H1 (cell line): ENCODE results near the gene SEMA4C. TPM values are rescaled to one million over a fixed set of nuclear protein-coding genes. Genes with fewer than 3 reads are reported as not detected.

Experiments
- CHD7 ChIP-seq: fragments of 300-600 bp; sonication (generic); IDR thresholded peaks from 2 replicates; pipeline ENCODE4 v1.7.1; 2012; ENCODE audit warnings: low read length, moderate library complexity, mild to moderate bottlenecking, inconsistent platforms; ENCODE audit not compliant: insufficient replicate concordance
- CREB1 ChIP-seq: IDR thresholded peaks from 2 replicates; pipeline ENCODE4 v1.6.1; 2012; ENCODE audit warnings: inconsistent platforms
- HDAC2 ChIP-seq, 2 experiments: fragments of 300-600 bp in 1 of 2; sonication (generic) in 1 of 2; IDR thresholded peaks; 2 replicates each; pipeline ENCODE4 v1.6.1; 2011 to 2012; ENCODE audit warnings: low read depth in 2 of 2, low read length in 2 of 2, mild to moderate bottlenecking in 2 of 2, moderate library complexity in 2 of 2, borderline replicate concordance in 1 of 2, inconsistent platforms in 1 of 2
- HDAC6 ChIP-seq: IDR thresholded peaks from one replicate; pipeline ENCODE4 v1.7.1; 2012; ENCODE audit warnings: low read depth, mild to moderate bottlenecking, inconsistent platforms, low read length, moderate library complexity
- PHF8 ChIP-seq: fragments of 200-600 bp; sonication (generic); conservative IDR thresholded peaks from 2 replicates; pipeline ENCODE4 v1.7.1; 2012; ENCODE audit warnings: low read depth, mild to moderate bottlenecking, inconsistent platforms, low read length, moderate library complexity
- RBBP5 ChIP-seq: IDR thresholded peaks from 2 replicates; pipeline ENCODE4 v1.7.1; 2012; ENCODE audit warnings: low read depth, mild to moderate bottlenecking, inconsistent platforms, low read length, moderate library complexity, borderline replicate concordance
- SP2 ChIP-seq: IDR thresholded peaks from 2 replicates; pipeline ENCODE4 v1.6.1; 2012; ENCODE audit warnings: mild to moderate bottlenecking, low read length, inconsistent platforms
- SUZ12 ChIP-seq: fragments of 200-600 bp; sonication (generic); IDR thresholded peaks from 2 replicates; pipeline ENCODE4 v1.6.1; 2012; ENCODE audit warnings: mild to moderate bottlenecking, inconsistent platforms, low read length, moderate library complexity, mixed read lengths
- TAF1 ChIP-seq: IDR thresholded peaks from 2 replicates; pipeline ENCODE4 v1.6.1; 2011; ENCODE audit warnings: mild to moderate bottlenecking, low read depth, low read length
- TEAD4 ChIP-seq: IDR thresholded peaks from 2 replicates; pipeline ENCODE4 v1.6.1; 2012; ENCODE audit warnings: low read depth, low read length, inconsistent platforms, mixed read lengths
- polyA plus RNA-seq, 7 experiments: library from polyadenylated mRNA; depleted of rRNA in 3 of 7; stranded (reverse) in 5 of 7; unstranded in 2 of 7; fragments of >200 nt in 5 of 7; fragments of 200-250 nt in 2 of 7; gene quantifications; 1 replicate in 5 of 7; 2 replicates in 1 of 7; 4 replicates in 1 of 7; pipeline versions ENCODE4 v1.2.1 to v1.2.3, GENCODE V29; 2011 to 2013; ENCODE audit warnings: missing spikeins in 2 of 7, mixed read lengths in 2 of 7
- total RNA-seq: library from RNA; stranded (reverse); fragmentation: NEBNext Ultra II Directional; extraction: Animal tissue kit (Norgen Biotek cat#: 25700); gene quantifications from 2 replicates; pipeline ENCODE4 v1.2.1, GENCODE V29; 2021

Gene SEMA4C
- total and polyA plus RNA-seq, 2 of the 8 experiments (the other 6 are each of a cell fraction or from before 2014, with no cell fraction given) = 47.5 to 67.3 TPM

- TF ChIP-seq CHD7 = no peak
- no peak for TF ChIP-seq TAF1
- no peak for TF ChIP-seq PHF8
- TF ChIP-seq HDAC6 = no peak
- TF ChIP-seq RBBP5 = no peak
- no peak for TF ChIP-seq HDAC2 (IDR thresholded peaks at IDR 0.05; ENCODE audit: borderline replicate concordance in 1 of 2, low read depth in 2 of 2, low read length in 2 of 2)
- TF ChIP-seq SUZ12 = no peak
- TF ChIP-seq TEAD4 = no peak
- TF ChIP-seq CREB1 = no peak
- no peak for TF ChIP-seq SP2
Measured at GRCh38 chr2:96885432-96886347, 15.8 kb upstream of the SEMA4C start (continued).
